Osteocyte (in vitro differentiated cells): ENCODE results near the gene PRIMA1. TPM values are rescaled to one million over a fixed set of nuclear protein-coding genes. Genes with fewer than 3 reads are reported as not detected.

Source experiments
- DNase-seq: peaks from one replicate; pipeline ENCODE4 v3.0.0; 2021; ENCODE audit warnings: mixed read lengths; ENCODE audit not compliant: unreplicated experiment; ENCODE audit errors: extremely low spot score
- H3K27ac Mint-ChIP-seq: one replicate; pipeline ENCODE4 v1.8.0; 2021; ENCODE audit warnings: mild to moderate bottlenecking, mixed read lengths; ENCODE audit not compliant: unreplicated experiment
- H3K27me3 Mint-ChIP-seq: one replicate; pipeline ENCODE4 v1.8.0; 2021; ENCODE audit warnings: mixed read lengths; ENCODE audit not compliant: unreplicated experiment
- H3K36me3 Mint-ChIP-seq: one replicate; pipeline ENCODE4 v1.8.0; 2021; ENCODE audit warnings: mixed read lengths; ENCODE audit not compliant: unreplicated experiment
- H3K4me1 Mint-ChIP-seq: one replicate; pipeline ENCODE4 v1.8.0; 2021; ENCODE audit warnings: mixed read lengths; ENCODE audit not compliant: unreplicated experiment
- H3K4me3 Mint-ChIP-seq: one replicate; pipeline ENCODE4 v1.8.0; 2021; ENCODE audit warnings: mild to moderate bottlenecking, moderate library complexity, mixed read lengths; ENCODE audit not compliant: unreplicated experiment
- H3K9me3 Mint-ChIP-seq: one replicate; pipeline ENCODE4 v1.8.0; 2021; ENCODE audit warnings: mixed read lengths; ENCODE audit not compliant: unreplicated experiment
- CTCF ChIP-seq: fragments of 200-600 bp; sonication (generic); IDR thresholded peaks from 2 replicates; pipeline ENCODE4 v1.5.0; 2021; ENCODE audit warnings: antibody characterized with exemption, mild to moderate bottlenecking, moderate library complexity
- total RNA-seq: library from RNA; stranded (reverse); gene quantifications from 2 replicates; pipeline ENCODE4 v1.2.1, GENCODE V29; 2021

PRIMA1 gene
- total RNA-seq, 1 donor from 2014 or later: not detected

- no peaks in the 10 kb centered on the region for H3K27me3 Mint-ChIP-seq
- no peak for TF ChIP-seq CTCF
- no peak overlapping the region for H3K27ac Mint-ChIP-seq
- no peaks in the 10 kb centered on the region for H3K4me1 Mint-ChIP-seq
- H3K36me3 Mint-ChIP-seq: no peaks in the 10 kb centered on the region
- no peak overlapping the region for H3K4me3 Mint-ChIP-seq
- H3K9me3 Mint-ChIP-seq: peaks cover 13% of the 10 kb centered on the region
- no peak for DNase-seq
Measured at GRCh38 chr14:93753647-93754046, 34.6 kb downstream of the PRIMA1 start.

DNA sequence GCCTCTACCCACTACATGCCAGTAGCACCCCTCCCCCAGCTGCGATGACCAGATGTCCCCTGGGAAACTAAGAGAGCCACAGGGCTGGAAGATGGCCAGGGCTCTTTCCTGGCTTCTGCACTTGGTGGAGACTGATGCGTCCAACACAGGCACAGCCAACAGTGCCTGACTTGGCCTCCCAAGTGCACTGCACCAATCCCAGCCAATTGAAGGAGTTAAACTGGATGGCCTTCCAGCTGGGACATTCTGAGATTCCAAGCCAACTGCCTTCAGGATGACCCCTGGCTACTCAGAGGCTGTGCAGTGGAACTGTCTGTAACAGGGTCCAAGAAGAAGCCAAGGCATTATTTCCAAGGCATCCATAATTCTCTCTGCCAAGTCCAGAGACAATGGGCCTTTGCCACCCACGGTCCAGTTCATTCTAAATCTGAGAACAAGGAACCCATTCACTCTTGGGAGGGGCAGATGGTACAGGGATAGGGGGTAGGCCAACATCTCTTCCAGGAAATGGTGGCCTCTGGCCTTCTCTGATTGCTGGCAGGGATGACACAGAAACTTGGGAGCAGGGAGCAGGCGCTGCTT lies 35.2 kb downstream of the PRIMA1 start:
- H3K27ac Mint-ChIP-seq: no peak overlapping the region
- H3K27me3 Mint-ChIP-seq: no peaks in the 10 kb centered on the region

GRCh38 chr14:93751946-93752655 lies 36.2 kb downstream of the PRIMA1 start:
- Mint-ChIP-seq H3K9me3 (peaks cover 22% of the 10 kb centered on the region), H3K4me3 (no peak overlapping the region), H3K36me3 (no peaks in the 10 kb centered on the region), H3K27ac (no peak overlapping the region), H3K27me3 (no peaks in the 10 kb centered on the region), H3K4me1 (no peaks in the 10 kb centered on the region)
- TF ChIP-seq CTCF: no peak
- no peak for DNase-seq

More for the DNA sequence above, 35.2 kb downstream of the PRIMA1 start:
- TF ChIP-seq CTCF: no peak
- Mint-ChIP-seq H3K9me3 (peaks cover 13% of the 10 kb centered on the region), H3K4me3 (no peak overlapping the region), H3K4me1 (no peaks in the 10 kb centered on the region), H3K36me3 (no peaks in the 10 kb centered on the region)
- DNase-seq: no peak

DNA sequence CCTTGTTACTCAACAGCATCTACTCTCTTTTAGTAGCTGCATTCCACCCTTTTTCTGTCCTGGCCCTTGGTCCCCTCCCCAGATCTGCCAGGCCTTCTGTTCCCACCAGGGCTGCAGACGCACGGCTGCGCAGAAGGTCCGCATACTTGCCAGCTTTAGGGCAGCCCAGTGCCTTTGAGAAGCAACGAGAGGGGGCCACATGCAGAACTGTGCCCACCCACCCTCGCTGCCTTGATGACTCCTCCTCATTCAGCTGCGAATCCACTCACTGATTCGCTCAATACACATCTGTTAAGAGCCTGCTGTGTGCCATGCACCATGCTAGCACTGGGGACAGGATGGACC lies 39.2 kb downstream of the PRIMA1 start:
- Mint-ChIP-seq H3K4me1 (no peaks in the 10 kb centered on the region), H3K9me3 (peaks cover 14% of the 10 kb centered on the region), H3K4me3 (no peak overlapping the region), H3K27ac (no peak overlapping the region), H3K27me3 (no peaks in the 10 kb centered on the region), H3K36me3 (no peaks in the 10 kb centered on the region)
- TF ChIP-seq CTCF: no peak
- DNase-seq: no peak

DNA sequence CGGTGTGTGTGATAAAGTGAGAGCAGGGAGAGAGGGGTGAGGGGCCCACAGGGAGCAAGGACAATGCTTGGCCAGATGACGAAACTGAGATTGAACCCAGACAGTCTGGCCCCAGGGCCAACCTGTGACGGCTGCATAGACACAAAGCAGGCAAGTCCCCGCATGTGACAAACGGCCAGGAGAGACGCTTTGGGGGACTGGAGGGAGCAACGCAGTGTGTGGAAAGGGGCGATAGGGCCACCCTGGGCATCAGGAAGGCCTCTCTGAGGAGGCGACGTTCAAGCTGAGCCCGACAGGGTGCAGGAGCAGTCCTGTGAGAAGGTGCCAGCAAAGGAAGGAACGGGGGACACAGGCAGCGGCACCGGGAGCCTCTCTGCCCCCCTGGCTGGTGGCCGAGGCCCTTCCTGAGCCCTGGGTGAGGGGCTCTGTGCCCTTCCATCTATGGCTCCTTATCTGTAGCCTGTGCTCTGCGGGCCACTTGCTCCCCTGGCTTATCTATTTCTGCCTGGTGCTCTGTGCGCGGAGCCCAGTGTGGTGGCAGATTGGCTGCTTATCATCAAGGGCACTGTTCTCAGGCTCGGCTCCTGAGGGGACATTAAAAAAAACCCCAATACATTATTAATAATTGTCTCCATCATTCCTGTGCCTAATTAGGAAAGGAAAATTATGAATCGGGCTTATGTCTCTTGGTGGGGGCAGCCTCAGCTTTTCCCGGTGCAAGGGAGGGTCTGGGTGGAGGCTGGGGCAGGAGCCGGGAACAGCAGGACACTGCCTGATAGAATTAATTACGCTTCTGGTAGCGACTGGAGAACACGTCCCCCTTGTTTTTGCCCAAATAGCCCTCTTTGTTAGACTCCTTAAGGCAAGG lies 39.8 kb downstream of the PRIMA1 start:
- peaks cover 11% of the 10 kb centered on the region for H3K9me3 Mint-ChIP-seq
- H3K27me3 Mint-ChIP-seq: no peaks in the 10 kb centered on the region
- no peak overlapping the region for H3K27ac Mint-ChIP-seq
- no peak for TF ChIP-seq CTCF
- DNase-seq: no peak
- no peaks in the 10 kb centered on the region for H3K4me1 Mint-ChIP-seq
- H3K4me3 Mint-ChIP-seq: no peak overlapping the region
- no peaks in the 10 kb centered on the region for H3K36me3 Mint-ChIP-seq
